ENCODE results near the gene KLHL28. TPM values are rescaled to one million over a fixed set of nuclear protein-coding genes. Genes with fewer than 3 reads are reported as not detected.

Gene KLHL28
- polyA plus RNA-seq, 2 of the 4 experiments (the other 2 are of a cell fraction): 3.4 to 8.3 TPM

GRCh38 chr14:44896275-44897040, 65.3 kb downstream of the KLHL28 start:
- Histone ChIP-seq H3K27ac (peak overlapping the region; percentile 6 to 32; a peak in 3 of 6 replicates), H3K4me3 (peak overlapping the region; percentile 19), H3K4me2 (peak overlapping the region; percentile 54), H3K9me3 (peaks cover 5% of the 10 kb centered on the region; the same call in 2 of the 3 replicates), H3K4me1 (peaks cover 6% of the 10 kb centered on the region; the same call in 2 of the 3 replicates)
- FAIRE-seq (no peak), ATAC-seq (no peak), DNase-seq (ENCODE audit: low read depth in 1 of 2, low spot score in 1 of 2) (no peak)
- ChIA-PET CTCF (interaction anchor here (0.6 to 1.3 kb wide), 2 partner anchors 17 to 104 kb away, joined by 3 read pairs; no protein-coding TSS in a partner anchor), POLR2A (interaction anchor here (0.6 to 1.2 kb wide), 10 partner anchors 17 to 1781 kb away, joined by 3 to 8 read pairs (median 5); partner anchors contain the start of genes FANCM, KLHL28, MIS18BP1 and TOGARAM1)
- TF ChIP-seq EHF (CRISPR knock-in tag; IDR thresholded peaks at IDR 0.05): no peak
- TF ChIP-seq CBX2 (IDR thresholded peaks at IDR 0.05; ENCODE audit: borderline replicate concordance, low read depth): no peak
- TF ChIP-seq POLR2A (IDR thresholded peaks at IDR 0.05; ENCODE audit: low read length): no peak
- no peak for TF ChIP-seq JUN (IDR thresholded peaks at IDR 0.05)
- no peak for TF ChIP-seq TFCP2L1 (CRISPR knock-in tag; IDR thresholded peaks at IDR 0.05)
- no peak for TF ChIP-seq SMC3 (IDR thresholded peaks at IDR 0.05)
- TF ChIP-seq KDM5A (IDR thresholded peaks at IDR 0.05): no peak
- TF ChIP-seq ZSCAN20 (CRISPR knock-in tag; IDR thresholded peaks at IDR 0.05): no peak
- TF ChIP-seq EHMT2 (IDR thresholded peaks at IDR 0.05; ENCODE audit: low read depth): no peak
- TF ChIP-seq NFE2L2 (conservative IDR thresholded peaks at IDR 0.05; ENCODE audit: low read length): no peak
- TF ChIP-seq FOSB (CRISPR knock-in tag; IDR thresholded peaks at IDR 0.05): no peak
- TF ChIP-seq E2F6 (IDR thresholded peaks at IDR 0.05; ENCODE audit: borderline replicate concordance, low read depth): no peak
- no peak for TF ChIP-seq ELK1 (IDR thresholded peaks at IDR 0.05; ENCODE audit: low read depth, low read length)
- no peak for TF ChIP-seq CHD2 (IDR thresholded peaks at IDR 0.05; ENCODE audit: low read length, partially characterized antibody)
- TF ChIP-seq BHLHE40 (IDR thresholded peaks at IDR 0.05; ENCODE audit: low read depth, low read length): no peak
- no peak for TF ChIP-seq JUNB (IDR thresholded peaks at IDR 0.05)
- TF ChIP-seq HEYL (CRISPR knock-in tag; IDR thresholded peaks at IDR 0.05): no peak
- TF ChIP-seq FOSL2 (IDR thresholded peaks at IDR 0.05): no peak
- no peak for TF ChIP-seq FOSL2 (CRISPR knock-in tag; IDR thresholded peaks at IDR 0.05)
- TF ChIP-seq RCOR1 (IDR thresholded peaks at IDR 0.05; ENCODE audit: low read depth, low read length): no peak
- no peak for TF ChIP-seq ZC3H11A (IDR thresholded peaks at IDR 0.05)
- 74% methylated on average over 10 of the region's 10 CpGs for WGBS (ENCODE audit: missing lambda C conversion rate)

GRCh38 chr14:44895716-44896115, 66.0 kb downstream of the KLHL28 start:
- Histone ChIP-seq H3K9me3 (peaks cover 5% of the 10 kb centered on the region; the same call in 2 of the 3 replicates), H3K4me3 (no peak overlapping the region), H3K4me2 (no peak overlapping the region), H3K27ac (no peak overlapping the region), H3K4me1 (peaks cover 6% of the 10 kb centered on the region; the same call in 2 of the 3 replicates)
- FAIRE-seq (no peak), DNase-seq (ENCODE audit: low read depth in 1 of 2, low spot score in 1 of 2) (no peak), ATAC-seq (no peak)
- ChIA-PET POLR2A (no interaction called here), CTCF (no interaction called here)
- WGBS (ENCODE audit: missing lambda C conversion rate): 43% methylated on average over 2 of the region's 2 CpGs
- TF ChIP-seq EP300 (IDR thresholded peaks at IDR 0.05): no peak
- TF ChIP-seq E2F6 (IDR thresholded peaks at IDR 0.05; ENCODE audit: borderline replicate concordance, low read depth): no peak
- no peak for TF ChIP-seq JUNB (IDR thresholded peaks at IDR 0.05)
- TF ChIP-seq CHD2 (IDR thresholded peaks at IDR 0.05; ENCODE audit: low read length, partially characterized antibody): no peak
- TF ChIP-seq CEBPB (IDR thresholded peaks at IDR 0.05): no peak
- TF ChIP-seq HMGXB4 (CRISPR knock-in tag; IDR thresholded peaks at IDR 0.05; ENCODE audit: borderline replicate concordance): no peak
- TF ChIP-seq RAD21 (conservative IDR thresholded peaks at IDR 0.05 in 1 of 2, IDR thresholded peaks at IDR 0.05 in 1 of 2): no peak
- TF ChIP-seq REST (IDR thresholded peaks at IDR 0.05): no peak
- no peak for TF ChIP-seq RFX5 (IDR thresholded peaks at IDR 0.05)
- no peak for TF ChIP-seq MAZ (IDR thresholded peaks at IDR 0.05; ENCODE audit: borderline replicate concordance, low read depth, low read length)
- no peak for TF ChIP-seq PBX3 (IDR thresholded peaks at IDR 0.05)
- no peak for TF ChIP-seq FOSL2 (IDR thresholded peaks at IDR 0.05)
- no peak for TF ChIP-seq FOSL2 (CRISPR knock-in tag; IDR thresholded peaks at IDR 0.05)

All from A549 (cell line).